Occipital lobe (tissue), 2 donors: Measurements from ENCODE around the gene THRA. TPM values are rescaled to one million over a fixed set of nuclear protein-coding genes. Genes with fewer than 3 reads are reported as not detected.

Experiments
- DNase-seq: peaks from one replicate; lab custom pipeline; 2025; lab: John Stamatoyannopoulos, UW
- total RNA-seq: library from RNA; depleted of rRNA; stranded (reverse); fragments of >200 nt; gene quantifications from one replicate; pipeline ENCODE4 v1.2.3, GENCODE V29; 2014

Gene THRA, protein sequence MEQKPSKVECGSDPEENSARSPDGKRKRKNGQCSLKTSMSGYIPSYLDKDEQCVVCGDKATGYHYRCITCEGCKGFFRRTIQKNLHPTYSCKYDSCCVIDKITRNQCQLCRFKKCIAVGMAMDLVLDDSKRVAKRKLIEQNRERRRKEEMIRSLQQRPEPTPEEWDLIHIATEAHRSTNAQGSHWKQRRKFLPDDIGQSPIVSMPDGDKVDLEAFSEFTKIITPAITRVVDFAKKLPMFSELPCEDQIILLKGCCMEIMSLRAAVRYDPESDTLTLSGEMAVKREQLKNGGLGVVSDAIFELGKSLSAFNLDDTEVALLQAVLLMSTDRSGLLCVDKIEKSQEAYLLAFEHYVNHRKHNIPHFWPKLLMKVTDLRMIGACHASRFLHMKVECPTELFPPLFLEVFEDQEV
- total RNA-seq = 91.1 TPM

DNA sequence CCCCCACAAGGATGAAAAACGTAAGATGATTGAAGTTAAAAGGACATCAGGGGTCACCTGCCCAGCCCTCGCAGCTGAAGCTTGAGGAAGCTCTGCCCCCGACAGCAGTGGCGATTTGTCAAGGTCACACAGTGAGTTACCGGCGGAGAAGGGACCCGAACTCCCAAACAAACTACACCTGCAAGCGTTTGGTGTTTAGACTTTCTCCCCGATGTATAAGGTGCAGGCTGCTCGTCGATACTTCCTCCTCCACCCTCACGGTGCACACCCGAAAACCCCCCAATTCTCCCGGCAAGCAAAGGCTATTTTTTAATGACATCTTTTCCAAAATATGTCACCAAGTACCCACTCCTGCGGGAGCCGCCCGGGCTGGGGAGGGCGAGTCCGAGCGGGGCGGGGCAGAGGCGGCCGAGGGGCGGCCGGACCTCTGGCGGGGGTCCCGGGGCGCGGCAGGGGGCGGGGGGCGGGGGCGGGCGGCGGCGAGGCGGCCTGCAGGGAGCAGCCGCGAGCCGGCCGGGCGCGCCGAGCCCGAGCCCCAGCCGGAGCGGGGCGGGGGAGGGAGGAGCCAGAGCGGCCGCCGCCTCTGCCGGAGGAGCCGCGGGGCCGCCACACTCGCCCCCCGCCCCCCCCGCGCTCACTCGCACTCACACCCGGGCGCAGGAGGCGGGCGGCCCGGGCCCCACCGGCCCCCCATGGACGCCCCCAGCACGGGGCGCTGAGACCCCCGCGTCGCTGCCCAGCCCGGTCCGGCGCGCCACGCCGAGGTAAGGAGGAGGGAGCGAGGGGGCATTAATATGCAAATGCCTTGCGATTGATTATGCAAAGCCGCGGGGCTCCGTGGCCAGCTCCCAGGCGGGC, at the start of gene THRA:
Gene THRA (plus strand): TSS at position 637 of the 858 bp plus-strand sequence. CDS start 11,524 bp downstream, outside the sequence.
- peak; percentile 58 for DNase-seq

DNA sequence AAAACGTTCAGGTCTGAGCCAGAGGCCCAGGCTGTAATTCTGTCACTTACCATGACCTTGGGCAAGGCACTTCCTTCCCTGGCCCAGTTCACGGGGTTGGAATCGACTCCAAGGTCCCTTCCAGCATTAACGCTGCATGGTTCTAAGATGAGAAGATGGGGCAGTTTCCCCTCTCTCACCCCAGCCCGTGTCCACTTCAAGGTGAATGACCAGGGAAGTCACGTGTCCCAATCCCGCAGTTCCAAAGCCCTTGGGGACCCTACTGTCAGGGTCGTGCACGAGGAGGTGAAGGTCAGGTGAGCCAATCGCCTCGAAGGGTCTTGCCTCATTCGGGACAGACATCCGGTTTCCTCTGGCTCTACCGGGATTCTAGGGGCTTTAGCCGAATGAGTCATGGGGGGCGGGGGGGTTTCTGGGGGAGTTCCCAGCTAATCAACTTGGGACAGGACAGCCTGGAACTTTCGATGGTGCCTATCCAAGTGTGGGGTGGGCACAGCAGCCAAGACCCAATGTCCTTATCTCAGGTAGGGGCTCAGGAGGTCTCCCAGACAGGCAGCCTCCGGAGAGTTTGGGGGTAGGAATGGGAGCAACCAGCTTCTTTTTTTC, 48.3 kb upstream of the THRA start:
- no peak for DNase-seq

DNA sequence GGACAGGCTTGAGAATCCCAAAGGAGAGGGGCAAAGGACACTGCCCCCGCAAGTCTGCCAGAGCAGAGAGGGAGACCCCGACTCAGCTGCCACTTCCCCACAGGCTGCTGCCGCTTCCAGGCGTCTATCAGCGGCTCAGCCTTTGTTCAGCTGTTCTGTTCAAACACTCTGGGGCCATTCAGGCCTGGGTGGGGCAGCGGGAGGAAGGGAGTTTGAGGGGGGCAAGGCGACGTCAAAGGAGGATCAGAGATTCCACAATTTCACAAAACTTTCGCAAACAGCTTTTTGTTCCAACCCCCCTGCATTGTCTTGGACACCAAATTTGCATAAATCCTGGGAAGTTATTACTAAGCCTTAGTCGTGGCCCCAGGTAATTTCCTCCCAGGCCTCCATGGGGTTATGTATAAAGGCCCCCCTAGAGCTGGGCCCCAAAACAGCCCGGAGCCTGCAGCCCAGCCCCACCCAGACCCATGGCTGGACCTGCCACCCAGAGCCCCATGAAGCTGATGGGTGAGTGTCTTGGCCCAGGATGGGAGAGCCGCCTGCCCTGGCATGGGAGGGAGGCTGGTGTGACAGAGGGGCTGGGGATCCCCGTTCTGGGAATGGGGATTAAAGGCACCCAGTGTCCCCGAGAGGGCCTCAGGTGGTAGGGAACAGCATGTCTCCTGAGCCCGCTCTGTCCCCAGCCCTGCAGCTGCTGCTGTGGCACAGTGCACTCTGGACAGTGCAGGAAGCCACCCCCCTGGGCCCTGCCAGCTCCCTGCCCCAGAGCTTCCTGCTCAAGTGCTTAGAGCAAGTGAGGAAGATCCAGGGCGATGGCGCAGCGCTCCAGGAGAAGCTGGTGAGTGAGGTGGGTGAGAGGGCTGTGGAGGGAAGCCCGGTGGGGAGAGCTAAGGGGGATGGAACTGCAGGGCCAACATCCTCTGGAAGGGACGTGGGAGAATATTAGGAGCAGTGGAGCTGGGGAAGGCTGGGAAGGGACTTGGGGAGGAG, 47.5 kb upstream of the THRA start, which contains the start of gene CSF3:
Gene CSF3 (plus strand): TSS at position 436 of the 993 bp plus-strand sequence. CDS start 35 bp downstream, at position 471.
- no peak for DNase-seq

DNA sequence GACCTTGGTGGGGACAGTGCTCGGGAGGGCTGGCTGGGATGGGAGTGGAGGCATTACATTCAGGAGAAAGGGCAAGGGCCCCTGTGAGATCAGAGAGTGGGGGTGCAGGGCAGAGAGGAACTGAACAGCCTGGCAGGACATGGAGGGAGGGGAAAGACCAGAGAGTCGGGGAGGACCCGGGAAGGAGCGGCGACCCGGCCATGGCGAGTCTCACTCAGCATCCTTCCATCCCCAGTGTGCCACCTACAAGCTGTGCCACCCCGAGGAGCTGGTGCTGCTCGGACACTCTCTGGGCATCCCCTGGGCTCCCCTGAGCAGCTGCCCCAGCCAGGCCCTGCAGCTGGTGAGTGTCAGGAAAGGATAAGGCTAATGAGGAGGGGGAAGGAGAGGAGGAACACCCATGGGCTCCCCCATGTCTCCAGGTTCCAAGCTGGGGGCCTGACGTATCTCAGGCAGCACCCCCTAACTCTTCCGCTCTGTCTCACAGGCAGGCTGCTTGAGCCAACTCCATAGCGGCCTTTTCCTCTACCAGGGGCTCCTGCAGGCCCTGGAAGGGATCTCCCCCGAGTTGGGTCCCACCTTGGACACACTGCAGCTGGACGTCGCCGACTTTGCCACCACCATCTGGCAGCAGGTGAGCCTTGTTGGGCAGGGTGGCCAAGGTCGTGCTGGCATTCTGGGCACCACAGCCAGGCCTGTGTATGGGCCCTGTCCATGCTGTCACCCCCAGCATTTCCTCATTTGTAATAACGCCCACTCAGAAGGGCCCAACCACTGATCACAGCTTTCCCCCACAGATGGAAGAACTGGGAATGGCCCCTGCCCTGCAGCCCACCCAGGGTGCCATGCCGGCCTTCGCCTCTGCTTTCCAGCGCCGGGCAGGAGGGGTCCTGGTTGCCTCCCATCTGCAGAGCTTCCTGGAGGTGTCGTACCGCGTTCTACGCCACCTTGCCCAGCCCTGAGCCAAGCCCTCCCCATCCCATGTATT, 46.5 kb upstream of the THRA start:
- DNase-seq = no peak

DNA sequence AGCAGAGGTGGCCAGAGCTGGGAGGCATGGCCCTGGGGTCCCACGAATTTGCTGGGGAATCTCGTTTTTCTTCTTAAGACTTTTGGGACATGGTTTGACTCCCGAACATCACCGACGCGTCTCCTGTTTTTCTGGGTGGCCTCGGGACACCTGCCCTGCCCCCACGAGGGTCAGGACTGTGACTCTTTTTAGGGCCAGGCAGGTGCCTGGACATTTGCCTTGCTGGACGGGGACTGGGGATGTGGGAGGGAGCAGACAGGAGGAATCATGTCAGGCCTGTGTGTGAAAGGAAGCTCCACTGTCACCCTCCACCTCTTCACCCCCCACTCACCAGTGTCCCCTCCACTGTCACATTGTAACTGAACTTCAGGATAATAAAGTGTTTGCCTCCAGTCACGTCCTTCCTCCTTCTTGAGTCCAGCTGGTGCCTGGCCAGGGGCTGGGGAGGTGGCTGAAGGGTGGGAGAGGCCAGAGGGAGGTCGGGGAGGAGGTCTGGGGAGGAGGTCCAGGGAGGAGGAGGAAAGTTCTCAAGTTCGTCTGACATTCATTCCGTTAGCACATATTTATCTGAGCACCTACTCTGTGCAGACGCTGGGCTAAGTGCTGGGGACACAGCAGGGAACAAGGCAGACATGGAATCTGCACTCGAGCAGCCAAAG, 45.2 kb upstream of the THRA start:
- no peak for DNase-seq

DNA sequence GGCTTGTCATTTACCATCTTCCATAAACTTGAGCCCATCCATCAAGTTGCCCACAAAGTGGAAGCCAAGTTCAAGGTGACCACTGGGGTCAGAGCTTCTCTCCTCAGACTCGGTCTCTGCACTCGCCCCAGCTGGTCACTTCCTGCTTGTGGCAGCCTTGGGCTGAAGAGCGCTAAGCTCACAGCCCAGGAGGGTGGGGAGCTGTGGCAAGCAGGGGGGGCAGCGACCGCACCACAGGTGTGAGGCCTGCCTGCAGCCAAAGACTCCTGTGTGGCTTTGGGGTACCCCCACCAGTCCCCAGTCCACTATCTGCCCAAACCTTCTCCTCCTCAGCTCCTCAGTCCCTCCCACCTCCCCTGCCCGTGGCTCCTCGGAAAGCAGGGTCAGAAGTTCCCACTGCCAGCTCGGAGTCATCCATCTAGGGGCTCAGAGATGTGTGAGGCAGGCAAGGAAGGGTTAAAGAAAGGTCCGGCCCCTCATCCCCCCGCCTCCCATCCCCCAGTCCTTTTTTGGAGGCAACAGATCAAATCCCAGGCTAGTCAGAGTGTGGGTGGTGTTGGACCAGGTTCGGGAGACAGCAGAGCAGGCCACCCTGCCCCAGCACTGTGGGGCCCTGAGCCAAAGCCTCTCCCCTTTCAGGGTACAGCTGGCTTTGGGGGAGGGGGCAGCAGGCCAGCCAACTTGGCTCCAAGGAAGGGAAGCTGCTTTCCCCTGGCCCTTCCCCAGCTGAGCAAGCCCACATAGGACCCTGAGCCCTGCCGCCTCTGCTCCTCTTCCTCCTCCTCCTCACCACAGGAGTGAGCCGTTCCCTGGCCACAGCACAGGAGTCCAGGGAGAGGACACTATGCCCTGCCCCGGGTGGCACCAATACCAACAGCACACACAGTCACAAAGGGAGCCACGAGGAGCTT, 44.3 kb upstream of the THRA start:
- DNase-seq = no peak

DNA sequence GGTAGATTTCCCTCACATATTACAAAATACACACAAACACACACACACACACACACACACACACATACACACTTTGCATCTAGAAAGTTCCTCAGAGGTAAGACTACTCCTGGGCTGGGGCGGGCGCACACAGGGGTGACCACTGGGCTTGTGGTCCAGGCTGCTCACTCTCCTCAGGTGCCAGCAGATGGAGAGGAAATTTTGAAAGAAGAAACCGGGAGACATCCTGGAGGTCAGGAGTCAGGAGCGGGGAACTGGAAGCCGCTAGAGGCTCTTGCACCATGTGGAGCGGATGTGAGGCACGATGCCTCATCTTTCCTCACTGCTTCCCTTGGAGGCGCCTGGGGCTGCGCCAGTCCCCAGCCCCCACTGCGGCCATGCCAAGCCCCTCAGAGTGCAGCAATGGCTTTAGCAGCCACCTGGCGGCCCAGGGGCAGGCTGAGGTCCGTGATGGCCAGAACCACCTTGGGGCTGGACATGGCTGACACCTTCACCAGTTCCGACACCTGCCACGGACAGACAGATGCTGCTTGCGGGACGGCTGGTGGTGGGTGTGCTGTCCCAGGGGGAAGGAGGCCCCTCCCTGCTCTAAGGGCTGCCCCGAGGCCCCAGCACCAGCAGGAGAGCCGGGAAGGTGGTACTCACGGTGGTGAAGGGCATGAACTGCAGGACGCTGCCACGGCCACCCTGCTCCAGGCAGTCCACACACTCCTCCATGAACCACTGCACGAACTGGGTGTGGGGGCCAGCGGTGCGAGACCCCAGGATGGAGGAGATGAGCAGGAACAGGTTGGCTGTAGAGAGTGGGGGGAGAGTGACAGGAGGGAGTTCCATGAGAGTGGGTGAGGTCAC, 43.4 kb upstream of the THRA start:
- no peak for DNase-seq

DNA sequence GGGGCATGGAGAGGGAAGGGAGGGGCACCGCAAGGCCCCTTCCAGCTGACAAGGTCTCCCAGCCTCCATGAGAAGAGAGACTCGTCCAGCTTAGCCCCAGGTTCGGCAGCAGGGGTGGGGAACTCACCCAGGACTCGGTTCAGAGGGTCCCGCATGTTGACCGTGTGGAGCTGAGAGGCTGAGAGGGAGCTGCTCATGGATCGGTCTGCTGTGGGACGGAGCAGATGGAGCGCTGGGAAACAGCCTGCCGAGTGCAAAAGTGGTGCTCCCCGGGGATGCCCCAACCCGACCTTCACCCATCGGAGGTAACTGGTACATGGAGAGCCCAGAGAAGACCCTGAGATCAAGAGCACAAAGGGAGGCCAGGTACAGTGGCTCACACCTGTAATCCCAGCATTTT, 42.6 kb upstream of the THRA start:
- no peak for DNase-seq

DNA sequence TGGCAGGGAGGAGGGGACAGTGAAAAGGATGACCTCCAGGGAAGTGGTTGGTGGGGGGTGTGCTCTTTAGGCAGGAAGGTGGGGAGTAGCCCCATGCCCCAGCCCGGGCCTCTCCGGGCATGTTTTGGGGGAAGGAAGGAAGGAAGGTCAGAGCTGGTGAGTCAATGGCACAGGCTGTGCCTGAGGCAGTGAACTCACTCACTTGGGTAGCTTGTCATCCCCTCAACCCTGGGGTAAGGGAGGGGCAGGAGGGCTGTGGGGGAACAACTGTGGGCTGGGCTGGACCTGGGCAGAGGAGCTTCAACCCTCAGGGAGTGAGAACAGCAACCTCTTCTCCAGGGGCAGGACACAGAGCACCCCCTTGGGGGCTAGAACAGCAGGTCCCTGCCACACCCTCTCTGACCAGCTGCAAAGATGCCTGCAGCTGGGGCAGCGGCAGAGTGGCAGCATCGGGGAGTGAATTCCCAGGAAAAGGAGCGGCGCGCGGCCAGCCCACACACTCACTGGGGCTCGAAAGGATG, 41.3 kb upstream of the THRA start:
- no peak for DNase-seq

DNA sequence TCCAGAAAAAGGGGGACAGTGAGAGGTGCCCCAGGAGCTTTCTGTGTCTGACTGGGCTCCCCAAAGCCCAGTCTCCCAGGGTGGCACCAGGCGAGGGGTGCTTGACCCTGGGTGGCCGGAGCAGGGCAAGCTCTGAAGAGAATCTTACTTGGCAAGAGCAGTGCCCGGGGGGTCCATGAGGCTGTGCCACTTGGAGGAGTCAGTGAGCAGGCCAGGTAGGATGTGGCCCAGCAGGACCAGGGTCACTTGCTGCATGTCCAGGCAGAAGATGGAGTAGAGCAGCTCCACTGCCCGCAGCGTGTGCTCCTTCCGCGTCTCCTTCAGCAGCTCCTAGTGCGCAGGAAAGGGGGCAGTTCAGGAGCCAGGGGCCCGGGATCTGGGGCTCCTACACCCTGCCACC, 40.3 kb upstream of the THRA start:
- DNase-seq = no peak

DNA sequence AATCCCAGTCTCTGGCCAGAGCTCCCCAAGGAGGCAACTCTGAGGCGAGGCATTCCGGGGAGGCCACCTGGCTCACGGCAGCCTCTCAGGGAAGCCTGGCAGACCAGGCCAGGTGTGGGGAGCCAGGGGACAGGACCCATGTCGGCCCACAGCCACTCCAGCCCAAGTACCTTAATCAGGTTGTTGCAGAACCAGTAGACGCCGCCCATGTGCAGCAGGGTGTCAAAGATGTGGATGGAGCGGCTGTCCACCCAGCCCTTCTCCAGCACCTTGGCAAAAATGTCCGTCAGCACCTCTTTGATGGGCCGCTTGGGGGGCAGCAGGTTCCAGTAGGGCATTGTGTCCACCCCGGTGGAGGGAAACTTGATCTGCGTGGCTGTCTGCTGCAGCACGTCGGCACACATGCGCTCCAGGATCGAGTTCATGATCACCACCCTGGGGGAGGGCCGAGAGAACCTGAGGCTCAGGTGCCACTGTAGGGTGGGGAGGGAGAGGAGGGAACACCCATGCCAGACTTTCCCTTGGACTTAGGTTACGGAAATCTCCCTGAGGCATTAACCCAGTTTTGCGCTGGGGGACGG, 39.7 kb upstream of the THRA start:
- DNase-seq = no peak

DNA sequence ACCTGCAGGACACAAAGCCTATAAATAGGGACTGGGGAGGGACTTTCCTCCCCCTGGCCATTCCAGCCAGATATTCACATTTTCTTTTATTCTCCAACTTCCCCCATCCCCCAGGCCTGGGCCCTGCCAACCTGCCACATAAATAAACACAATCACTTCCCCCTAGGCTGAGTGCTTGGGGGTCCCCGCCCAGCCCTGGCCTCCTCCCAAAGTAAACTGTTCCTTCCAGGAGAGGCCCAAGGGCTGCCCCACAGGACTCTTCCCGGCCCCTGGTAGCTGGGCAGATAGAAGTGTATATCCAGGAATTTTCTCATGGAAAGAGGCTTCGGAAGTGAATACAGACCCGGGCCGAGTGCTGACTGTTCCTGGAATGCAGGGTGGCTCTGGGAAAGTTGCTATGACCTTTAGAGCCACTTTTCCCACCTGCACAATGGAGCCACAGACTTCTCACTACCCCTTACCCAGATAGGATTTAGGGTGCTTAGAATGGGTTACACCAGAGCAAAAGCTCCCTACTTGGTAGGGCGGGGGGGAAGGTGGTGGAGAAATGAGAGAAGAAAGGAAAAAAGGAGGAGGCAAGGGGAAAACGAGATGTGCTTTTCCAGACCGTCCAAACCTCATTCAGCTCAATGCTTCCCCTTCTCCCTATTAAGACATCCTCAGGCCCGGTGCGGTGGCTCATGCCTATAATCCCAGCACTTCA, 39.0 kb upstream of the THRA start:
- no peak for DNase-seq

DNA sequence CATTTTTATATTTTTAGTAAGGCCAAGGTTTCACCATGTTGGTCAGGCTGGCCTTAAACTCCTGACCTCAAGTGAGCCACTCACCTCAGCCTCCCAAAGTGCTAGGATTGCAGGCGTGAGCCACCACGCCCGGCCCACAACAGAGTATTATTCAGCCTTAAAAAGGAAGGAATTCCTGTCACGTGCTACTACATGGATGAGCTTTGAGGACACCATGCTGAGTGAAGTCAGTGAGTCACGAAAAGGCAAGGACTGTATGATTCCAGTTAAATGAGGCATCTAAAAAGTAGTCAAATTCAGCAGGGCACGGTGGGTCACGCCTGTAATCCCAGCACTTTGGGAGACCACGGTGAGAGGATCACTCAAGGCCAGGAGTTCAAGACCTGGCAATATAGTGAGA, 37.9 kb upstream of the THRA start:
- no peak for DNase-seq

DNA sequence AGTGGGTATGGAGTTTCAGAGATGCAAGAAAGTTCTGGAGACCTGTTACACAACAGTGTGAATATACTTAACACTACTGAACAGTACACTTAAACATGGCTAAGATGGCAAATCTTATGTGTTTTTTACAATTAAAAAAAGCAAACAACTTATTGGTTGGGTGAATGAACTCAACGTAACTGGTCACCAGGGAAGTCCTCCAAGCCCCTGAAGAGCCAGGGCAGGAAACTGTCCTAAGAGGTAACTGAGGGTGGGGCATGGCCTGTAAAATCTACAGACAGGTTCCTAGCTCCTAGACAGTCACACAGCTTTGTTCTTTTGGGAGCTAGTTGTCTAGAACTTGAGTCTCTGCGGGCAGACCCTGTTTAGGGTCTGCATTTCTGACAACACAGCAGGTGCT, 37.2 kb upstream of the THRA start:
- no peak for DNase-seq

DNA sequence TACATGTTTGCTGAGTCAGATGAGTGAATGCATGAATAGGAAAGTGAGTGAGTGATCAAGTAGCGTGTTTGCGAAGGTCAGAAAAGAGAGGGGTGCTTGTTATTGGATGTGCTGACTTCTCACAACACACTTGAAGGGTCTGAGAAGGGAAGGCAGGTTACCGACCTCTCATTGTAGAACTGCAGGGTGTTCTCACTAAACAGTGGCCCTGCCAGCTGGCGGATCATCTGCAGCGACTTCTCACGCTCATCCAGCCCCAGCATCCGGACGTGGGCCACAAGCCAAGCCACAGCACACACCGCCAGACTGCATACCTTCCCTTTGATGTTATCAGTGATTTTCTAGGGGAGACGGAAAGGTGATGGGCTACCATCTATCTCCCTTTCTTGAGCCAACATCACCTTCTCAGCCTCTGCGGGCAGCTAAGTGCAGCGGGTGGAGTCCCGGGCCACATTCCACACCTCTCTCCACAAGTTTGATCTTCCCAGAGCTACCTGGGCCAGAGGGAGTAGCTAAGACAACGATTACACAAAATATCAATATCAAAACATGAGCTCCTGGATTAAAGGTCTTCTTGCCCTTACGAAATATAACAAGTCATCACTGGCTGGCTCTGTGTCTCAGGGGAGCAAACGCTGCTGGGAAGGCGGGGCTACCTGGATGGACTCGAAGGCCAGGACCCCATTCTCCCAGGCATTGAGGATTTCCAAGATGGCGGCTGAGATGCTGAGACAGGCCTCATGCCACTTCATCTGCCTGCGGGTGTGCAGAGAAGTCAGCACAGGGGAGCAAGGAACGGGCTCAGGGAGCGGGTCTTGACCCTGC, 36.6 kb upstream of the THRA start:
- no peak for DNase-seq
